Measurements from ENCODE around the gene MYO5B. TPM values are rescaled to one million over a fixed set of nuclear protein-coding genes. Genes with fewer than 3 reads are reported as not detected.

The MYO5B gene
- total RNA-seq, 1 donor from 2014 or later: 0.27 TPM

DNA sequence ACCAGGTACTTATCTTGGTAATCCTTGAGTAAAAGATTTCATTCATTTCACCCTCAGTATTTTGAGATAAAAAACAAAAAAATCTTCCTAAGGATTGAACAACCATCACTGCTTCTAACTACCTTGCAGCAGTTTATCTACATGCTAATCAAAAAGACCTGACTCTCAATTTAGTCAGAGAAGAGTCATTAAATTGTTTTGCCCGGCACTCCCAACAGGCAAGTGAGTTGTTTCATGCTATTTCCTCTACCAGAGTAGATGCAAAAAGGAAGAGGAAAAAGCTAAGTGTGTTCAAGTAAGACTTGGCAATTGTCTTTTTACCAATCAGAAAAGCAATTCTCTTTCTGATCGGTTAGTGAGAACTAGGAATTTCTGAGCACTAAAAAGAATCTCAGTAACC, 39.5 kb downstream of the MYO5B start:
- intact Hi-C loops (cut with micrococcal nuclease): no loop called here

DNA sequence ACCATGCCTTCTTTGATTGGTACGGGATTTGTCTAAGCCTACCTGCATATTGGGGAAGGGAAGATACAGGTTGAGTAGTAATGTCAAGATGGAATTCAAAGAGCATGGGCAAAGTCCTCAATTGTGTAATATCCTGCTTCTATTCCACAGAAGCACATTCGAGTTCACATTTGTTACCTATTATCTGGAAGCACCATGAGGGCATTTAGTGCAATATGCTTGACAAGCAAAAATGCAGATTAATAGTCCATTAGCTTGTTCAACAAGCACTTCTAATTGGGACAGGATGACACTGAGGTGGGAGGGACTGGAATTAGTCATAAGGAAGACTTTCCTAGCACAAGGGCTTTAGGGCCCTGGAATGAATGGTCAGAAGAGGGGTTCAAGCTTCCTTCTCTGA, 40.5 kb downstream of the MYO5B start:
- intact Hi-C loops (cut with micrococcal nuclease): no loop called here

DNA sequence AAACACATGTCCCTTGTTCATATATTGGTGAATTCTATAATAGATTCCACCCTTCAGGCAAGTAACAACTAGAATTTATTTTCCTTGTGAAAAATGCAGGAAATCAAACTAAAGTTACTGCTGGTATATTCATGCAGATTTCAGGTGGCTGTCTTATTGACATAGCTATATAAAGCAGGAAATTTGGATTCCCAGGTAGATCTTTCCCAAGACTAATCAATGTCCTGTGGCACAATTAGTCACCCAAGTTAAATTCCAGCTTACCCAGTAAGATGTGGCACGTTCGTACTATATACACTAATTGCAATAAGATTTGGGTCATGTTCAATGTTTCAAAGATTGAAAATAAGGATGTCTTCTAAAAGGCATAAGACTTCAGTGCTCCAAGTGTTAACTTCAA, 42.0 kb downstream of the MYO5B start:
- intact Hi-C loops (cut with micrococcal nuclease): no loop called here

DNA sequence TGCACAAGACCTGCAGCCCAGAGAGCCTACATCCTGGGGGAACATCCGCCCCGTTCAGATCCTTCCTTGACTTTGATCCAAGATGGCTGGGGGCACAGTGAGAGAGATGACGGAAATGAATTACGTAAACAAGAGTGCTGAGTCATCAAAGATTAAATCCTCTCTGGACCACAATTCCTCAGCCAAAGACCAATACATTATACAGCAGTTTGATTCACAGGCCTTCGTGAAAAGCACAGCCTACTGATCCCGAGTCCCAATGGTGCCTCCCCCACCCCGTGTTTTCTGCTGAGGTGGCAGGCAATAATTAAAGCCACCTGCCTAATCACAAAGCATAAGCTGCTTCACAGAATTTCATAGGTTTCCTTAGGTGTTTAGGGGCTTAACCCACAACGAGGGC, 43.0 kb downstream of the MYO5B start:
- intact Hi-C loops (cut with micrococcal nuclease): no loop called here

DNA sequence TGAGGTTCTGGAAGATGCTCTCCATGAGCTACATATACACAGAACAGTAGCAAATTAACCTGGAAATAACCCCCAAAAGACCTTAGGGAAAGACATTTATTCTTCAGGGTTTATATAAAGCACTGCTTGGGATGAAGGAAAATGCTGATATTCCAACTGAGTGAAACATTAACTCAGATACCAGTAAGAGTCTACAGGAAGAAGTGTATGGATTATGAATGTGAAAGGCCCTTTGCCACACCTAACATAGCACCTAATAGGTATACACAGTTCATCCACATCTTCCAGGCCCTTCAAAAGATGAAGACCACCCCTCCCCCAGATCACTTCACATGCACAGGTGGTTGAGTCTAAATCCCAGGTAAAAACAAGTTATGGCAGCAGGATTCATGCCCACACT, 50.4 kb downstream of the MYO5B start:
- intact Hi-C loops (cut with micrococcal nuclease): no loop called here

DNA sequence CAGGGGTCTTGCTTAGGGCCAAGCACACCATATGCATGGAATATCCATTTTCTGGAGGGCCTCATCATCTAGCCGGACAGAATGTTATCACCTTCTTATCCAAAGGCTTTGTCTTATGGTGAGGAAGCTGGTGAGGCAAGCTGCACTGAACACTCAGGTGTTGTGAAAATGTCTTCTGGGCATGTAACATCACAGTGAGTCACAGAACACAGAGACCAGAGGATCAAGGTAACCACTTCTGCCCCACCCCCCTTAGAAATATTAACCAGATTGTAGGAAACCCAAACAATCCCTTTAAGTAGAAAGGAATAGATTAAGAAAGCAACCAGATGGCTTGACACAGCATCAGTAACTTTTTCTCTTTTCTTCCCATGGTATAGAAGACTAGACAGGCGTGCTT, 51.1 kb downstream of the MYO5B start:
- intact Hi-C loops (cut with micrococcal nuclease): no loop called here

DNA sequence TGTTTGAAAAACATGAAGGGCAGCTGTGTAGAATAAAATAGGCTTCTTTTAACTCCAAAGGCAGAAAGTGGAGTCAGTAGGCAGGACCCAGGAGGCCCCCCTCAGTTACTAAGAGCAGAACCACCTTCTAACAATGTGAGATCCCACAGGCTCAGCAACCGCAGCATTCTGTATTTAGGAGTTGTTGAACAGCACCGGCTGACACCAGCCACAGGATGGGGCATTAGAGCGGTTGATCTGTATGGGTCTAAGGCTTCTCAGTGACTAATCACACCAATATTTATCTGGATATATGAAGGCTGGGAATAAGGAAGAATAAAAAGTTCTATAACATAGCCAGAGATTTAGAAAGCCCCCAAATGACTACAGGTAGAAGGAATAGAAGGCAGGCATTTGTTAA, 51.7 kb downstream of the MYO5B start:
- intact Hi-C loops (cut with micrococcal nuclease): no loop called here

DNA sequence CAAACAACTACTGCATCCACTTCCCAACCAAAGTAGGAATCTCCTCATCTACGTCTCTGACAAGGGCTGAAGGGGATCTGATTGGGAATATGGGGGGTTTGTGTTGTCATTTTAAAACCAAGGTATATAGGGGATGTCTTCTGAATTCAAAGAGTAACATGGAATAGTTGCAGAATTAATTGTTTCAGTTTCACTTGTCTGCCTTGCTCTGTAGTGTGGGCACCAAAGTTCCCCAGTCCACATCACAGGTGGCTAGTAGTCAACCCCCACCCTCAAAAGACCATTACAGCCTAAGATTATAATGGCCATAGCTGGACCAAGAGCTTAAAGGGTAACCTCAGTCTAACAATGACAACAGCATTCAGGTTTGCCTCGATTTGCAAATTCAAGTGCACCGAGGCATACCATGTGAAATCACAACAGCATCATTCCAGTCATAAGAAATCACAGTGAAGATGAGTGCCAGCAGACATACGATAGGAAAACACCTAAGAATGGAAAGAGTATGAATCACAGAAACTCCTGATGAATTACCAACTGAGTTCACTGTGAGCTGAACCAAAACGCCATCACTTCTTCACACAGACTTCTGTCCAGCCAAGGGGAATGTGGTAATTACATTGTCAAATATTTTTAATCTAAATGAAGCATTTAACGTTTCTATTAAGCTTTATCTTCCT, 52.4 kb downstream of the MYO5B start:
- intact Hi-C loops (cut with micrococcal nuclease): no loop called here

DNA sequence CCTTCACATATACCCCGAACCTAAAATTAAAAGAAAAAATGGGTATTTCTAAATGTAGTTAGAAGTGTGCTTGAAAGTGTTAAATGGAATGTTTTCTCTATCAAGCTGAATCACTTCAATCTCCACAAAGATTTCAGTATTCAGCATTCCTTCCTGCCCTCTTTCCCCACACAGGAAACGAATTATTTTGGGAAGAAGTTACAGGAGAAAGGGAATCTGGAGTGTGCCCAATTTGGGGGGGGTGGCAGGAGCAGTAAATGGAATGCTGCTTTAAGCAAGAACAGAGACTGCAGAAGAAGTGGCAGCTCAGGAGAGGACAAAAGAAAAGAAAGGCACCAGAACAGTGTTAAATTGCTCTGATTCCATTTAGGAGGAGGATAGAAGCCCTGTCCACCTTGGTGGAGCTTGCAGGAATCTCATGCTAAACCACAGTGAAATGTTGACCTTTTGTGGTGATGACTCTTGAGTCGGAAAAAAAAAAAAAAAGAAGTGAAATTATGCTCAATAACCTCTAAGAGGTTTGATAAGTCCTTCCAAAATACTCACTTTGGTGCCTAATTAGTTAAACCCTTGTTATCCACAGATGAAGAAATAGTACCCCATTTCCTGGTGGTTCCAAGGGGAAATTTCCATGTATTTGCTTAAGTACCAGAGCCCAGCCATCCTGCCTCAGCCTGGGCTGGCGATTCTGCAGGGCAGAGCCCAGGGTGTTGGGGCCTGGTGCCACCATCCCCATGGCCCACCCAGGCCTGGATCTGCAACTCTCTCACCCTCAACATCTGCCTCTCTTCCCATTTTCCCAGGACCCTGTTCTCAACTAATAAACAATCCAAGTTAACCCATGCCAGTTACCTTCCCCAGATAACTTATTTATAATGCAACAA, 56.5 kb downstream of the MYO5B start:
- intact Hi-C loops (cut with micrococcal nuclease): loop anchor here (10.0 kb wide), 1 partner anchor 216 kb away; no protein-coding TSS in a partner anchor

DNA sequence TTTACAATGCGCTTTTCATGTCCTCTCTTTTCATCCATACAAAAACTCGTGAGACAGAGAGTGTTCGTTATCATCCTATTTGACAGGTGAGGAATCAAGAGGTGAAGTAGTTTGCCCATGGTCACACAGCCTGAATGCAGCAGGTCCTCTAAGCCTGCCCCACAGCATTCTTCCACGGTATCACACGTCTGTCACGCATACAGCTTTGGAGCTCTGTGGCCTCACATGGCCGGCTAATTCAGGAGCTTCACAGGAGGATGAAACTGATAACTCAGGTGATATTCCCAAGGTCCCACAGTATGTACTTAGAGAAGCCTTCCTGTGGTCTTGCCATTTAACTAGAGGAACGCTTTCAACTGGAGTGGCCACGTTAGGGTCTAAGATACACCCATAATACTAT, 59.0 kb downstream of the MYO5B start:
- intact Hi-C loops (cut with micrococcal nuclease): loop anchor here (10.0 kb wide), 1 partner anchor 219 kb away; no protein-coding TSS in a partner anchor

DNA sequence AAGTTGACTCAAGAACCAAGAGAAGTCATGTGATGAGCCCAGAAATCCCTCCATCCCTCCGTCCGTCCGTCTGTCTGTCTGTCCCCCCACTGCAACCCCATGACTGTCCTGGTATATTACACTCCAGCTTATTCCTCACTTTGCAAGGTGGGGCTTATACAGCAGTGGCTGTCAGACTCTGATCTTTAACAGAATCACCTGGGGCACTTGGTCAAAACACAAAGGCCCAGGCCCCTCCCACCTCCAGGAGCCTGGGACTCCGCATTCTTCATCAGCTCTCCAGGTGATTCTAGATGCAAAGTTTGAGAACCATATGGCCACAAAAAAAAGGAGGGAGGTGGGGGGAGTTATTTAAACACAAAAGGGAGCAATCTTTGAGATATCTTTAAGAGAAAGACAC, 61.4 kb downstream of the MYO5B start:
- intact Hi-C loops (cut with micrococcal nuclease): loop anchor here (10.0 kb wide), 1 partner anchor 221 kb away; no protein-coding TSS in a partner anchor

DNA sequence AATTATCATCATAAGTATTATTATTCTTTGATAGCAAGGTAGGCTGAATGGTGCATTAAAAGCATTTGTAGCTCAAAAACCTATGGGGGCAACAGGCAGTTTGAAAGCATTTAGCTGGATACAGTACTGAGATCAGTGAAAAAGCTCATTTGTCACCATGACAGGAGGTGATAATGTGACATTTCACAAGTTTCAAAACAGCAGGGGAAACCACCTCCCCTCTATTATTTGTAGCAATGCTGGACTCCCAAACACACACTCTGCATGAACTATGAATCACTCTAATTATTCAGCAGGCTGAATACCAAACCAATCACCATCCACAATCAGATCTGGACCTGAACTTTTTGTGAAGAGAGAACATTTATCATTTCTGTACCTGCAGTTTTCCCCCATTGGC, 63.4 kb downstream of the MYO5B start:
- intact Hi-C loops (cut with micrococcal nuclease): loop anchor here (10.0 kb wide), 1 partner anchor 223 kb away; no protein-coding TSS in a partner anchor

DNA sequence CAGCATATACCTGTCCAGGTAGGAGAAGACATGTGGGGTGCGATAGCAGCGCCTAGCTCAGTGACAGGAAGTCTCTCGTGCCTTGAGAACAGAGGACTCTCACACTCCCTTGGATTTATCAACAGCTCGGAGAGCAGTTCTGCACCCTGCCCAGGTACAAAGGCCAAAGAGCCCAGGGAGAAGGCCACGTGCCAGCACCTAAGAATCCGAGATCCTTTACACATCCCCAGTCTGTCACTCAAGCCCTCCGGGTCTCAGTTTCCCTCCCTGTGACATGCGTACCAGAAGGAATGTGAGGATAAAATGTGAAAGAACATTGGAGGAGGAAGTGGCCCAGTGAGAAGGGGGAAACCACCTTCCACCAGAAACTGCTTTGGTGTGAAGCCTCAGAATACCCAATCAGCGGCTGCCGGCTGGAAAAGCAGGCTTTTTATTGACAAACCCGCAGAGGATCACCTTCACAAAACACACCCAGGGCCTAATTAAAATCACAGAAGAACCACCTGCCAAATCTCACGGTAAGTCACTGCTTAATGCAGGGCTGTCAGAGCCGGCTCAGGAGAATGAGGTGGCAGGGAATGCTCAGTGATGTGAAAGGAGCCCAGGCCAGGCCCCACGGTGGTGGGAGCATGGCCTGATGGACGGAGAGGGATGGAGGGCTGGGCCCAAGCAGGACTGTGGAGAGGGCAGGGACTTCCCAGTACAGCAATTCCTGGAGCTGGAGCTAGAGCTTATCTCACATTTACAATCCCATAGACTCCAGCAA, 66.3 kb downstream of the MYO5B start:
- intact Hi-C loops (cut with micrococcal nuclease): no loop called here

DNA sequence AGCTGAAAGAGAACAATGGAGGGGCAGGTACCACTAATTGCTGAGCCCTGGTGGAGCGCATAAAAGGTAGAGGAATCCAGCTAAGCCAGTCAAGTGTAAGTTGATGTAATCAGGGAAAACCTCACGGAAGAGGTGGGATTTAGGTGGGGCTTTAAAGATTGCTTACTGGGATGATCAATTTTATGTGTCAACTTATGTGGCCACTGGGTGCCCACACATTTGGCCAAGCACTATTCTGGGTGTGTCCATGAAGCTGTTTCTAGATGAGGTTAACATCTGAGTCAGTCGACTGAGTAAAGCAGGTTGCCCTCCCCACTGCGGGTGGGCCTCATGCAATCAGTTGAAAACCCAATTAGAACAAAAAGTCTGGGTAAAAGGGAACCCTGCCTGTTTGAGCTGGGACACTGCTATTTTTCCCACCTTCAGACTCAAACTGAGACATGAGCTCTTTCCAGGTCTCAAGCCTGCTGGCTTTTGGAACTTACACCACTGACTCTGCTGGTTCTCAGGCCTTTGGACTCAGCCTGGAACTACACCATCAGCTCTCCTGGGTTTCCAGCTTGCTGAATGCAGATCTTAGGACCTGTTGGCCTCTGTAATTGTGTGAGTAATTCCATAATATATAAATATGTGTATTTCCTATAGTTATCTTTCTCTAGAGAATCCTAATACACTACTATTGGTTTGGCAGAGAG, 67.3 kb downstream of the MYO5B start:
- intact Hi-C loops (cut with micrococcal nuclease): no loop called here

DNA sequence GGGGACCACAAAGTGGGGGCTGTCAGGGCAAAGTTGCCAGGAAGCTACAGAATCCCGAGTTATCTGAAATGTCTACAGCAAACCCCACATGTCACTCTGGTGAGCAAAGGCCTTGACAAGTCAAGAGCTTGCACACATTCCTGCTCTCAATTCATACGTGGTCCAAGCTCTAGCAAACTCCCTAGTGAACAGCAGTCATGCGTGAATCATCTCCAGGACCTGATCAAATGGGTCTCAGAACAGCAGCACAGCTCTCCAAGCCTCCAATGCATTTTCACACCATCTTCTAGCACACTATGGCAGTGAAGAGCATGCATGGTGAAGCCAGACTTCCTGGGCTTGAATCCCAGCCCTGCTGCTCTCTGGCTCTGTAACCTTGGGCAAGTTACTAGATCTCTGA, 68.5 kb downstream of the MYO5B start:
- intact Hi-C loops (cut with micrococcal nuclease): no loop called here

DNA sequence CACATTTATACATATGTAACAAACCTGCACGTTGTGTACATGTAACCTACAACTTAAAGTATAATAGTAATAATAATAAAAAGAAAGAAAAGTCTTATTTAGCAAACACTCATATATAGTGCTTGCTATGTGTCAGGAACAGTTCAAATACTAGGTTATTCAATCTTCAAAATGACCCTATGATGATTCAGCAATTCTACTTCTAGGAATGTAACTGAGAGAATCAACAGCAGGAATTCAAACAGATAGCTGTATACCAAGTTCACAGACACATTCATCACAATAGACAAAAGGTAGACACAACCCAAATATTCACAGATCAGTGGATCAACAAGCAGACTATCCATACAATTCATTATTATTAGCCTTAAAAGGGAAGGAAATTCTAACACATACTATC, 69.5 kb downstream of the MYO5B start:
- intact Hi-C loops (cut with micrococcal nuclease): no loop called here

DNA sequence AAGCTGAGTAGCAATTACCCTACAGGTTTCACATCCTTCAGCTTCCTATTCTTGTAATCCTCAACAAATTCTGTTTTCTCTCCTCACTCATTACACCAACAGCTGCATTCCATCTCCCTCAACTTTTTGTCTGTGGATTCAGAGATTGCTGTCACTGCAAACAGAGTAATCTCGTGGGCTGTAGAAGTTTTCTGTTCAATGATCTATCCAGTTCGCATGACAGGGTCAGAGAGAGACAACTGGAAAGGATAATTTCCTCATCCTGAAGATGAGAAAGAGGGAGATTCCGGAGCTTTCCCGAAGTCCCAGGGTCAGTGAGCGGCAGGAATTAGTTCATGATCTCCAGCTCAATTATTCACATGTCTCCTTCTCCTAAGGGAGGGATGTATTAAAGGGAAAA, 75.7 kb downstream of the MYO5B start:
- intact Hi-C loops (cut with micrococcal nuclease): no loop called here

DNA sequence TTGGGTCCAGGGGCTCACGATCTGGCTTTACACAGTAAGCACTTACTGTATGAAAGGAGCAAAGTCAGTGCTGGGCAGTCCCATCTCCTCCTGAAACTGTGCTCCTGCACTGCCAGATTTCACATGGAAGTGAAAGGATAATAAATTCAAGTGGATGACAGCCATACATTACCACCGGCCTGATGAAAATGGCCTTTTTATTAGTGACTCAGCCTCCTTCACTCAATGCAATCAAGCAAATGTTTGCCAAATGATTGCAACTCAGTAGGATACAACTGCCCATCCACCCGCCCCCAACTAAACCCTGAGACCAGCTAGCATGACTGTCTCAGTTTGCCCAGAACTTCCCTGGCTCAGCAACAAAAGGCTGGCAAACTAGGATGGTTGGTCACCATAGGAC, 77.1 kb downstream of the MYO5B start:
- intact Hi-C loops (cut with micrococcal nuclease): no loop called here

DNA sequence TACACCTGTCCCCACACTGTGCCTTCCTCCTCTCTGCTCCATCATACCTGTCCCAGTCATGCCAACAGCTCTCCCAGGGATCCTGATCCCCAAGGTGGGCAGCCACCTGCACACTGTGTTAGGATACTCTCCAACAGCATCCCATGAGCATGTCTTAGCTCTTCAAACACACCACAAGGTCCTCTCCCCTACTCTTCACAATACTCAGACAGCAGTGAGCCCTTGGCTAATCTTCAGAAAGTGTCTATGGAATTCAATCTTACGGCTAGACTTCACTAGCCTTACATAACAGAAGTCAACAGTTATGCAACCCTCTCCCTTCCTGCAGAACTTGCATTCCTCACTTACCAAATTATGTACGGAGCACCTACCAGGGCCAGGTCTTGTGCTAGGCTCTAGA, 79.9 kb downstream of the MYO5B start:
- intact Hi-C loops (cut with micrococcal nuclease): no loop called here

DNA sequence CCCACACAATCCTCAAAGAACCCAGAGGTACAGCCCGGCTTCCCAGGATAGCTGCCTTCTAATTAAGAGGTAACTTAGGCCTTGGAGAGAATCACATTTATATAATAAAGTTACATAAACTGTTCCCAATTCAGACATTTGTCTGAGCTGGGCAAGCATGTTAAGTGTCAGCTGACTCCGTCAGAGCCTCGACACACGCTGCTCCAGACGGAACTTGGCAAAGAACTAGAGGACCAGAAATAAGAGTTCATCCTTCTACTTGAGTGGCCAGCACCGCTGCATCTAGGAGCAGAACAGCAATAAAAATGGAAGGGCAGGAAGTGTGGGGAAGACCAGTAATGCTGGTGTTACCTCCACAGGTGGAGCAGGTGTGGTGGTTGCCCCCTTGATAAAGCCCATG, 80.5 kb downstream of the MYO5B start:
- intact Hi-C loops (cut with micrococcal nuclease): no loop called here

DNA sequence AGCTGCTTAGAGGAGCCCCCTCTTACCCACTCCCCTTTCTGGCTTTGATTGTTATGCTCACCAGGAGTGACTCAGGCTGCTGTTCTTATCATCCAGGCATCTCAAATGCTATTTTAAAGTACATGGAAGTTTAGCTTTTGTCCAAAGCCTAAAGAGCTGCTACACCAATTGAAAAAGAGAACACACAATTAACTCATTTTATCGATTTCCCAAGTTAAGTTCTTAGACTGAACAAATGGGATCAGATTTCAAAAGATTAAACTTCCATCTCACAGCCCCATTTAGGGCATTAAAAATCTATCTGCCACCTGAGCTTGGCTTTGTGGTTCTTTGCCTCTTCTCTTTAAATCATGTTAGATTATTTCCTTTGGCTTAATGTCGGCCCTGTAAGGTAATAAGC, 81.2 kb downstream of the MYO5B start:
- intact Hi-C loops (cut with micrococcal nuclease): no loop called here
